Spinal cord (tissue), 10 donors: ENCODE data around the gene UNC13D. TPM values are rescaled to one million over a fixed set of nuclear protein-coding genes. Genes with fewer than 3 reads are reported as not detected.

ENCODE experiments used
- DNase-seq, 6 donors: peaks; one replicate each; pipeline versions ENCODE4 v3.0.0 to v3.0.0-alpha.2; 2013 to 2015; ENCODE audit warnings: low spot score in 6 of 6, low read depth in 4 of 6
- H3K27ac ChIP-seq: one replicate; pipeline ENCODE4 v1.5.1; 2013; ENCODE audit warnings: low read depth, low read length, control low read depth
- H3K27me3 ChIP-seq: one replicate; pipeline ENCODE4 v1.6.1; 2013; ENCODE audit warnings: low read length; ENCODE audit not compliant: control insufficient read depth, insufficient read depth
- H3K36me3 ChIP-seq: one replicate; pipeline ENCODE4 v1.6.1; 2013; ENCODE audit warnings: low read length; ENCODE audit not compliant: control insufficient read depth, insufficient read depth
- H3K4me1 ChIP-seq: one replicate; pipeline ENCODE4 v1.6.1; 2013; ENCODE audit warnings: low read length; ENCODE audit not compliant: control insufficient read depth, insufficient read depth
- H3K4me3 ChIP-seq: one replicate; pipeline ENCODE4 v1.5.1; 2013; ENCODE audit warnings: low read depth, low read length, control low read depth
- H3K9me3 ChIP-seq: one replicate; pipeline ENCODE4 v1.6.1; 2013; ENCODE audit warnings: low read length; ENCODE audit not compliant: control insufficient read depth, insufficient read depth
- WGBS: methylation state at CpG from one replicate; pipeline ENCODE4 v1.1.5; 2013; ENCODE audit warnings: missing lambda C conversion rate; ENCODE audit not compliant: insufficient coverage; 5-methylcytosine and 5-hydroxymethylcytosine counted together
- polyA plus RNA-seq, 2 donors: library from polyadenylated mRNA; unstranded; fragments of 120-200 nt; gene quantifications; one replicate each; pipeline ENCODE4 v1.2.1, GENCODE V29; 2013; ENCODE audit not compliant: insufficient read length in 2 of 2
- total RNA-seq, 2 donors: library from RNA; depleted of rRNA in 1 of 2; stranded (reverse); fragments of 120-200 nt in 1 of 2; fragments of >200 nt in 1 of 2; gene quantifications; one replicate each; pipeline versions ENCODE4 v1.2.3 to v1.2.4, GENCODE V29; 2013 to 2014
- donor health status: healthy.

The UNC13D gene
- total and polyA plus RNA-seq, 4 donors = 3.1 to 6.1 (median 4.6) TPM

- DNase-seq = no peak
- Histone ChIP-seq H3K9me3 (no peaks in the 10 kb centered on the region), H3K36me3 (peaks cover 79% of the 10 kb centered on the region), H3K4me3 (no peak overlapping the region), H3K27ac (no peak overlapping the region), H3K27me3 (no peaks in the 10 kb centered on the region), H3K4me1 (peaks cover 69% of the 10 kb centered on the region)
- 87% methylated on average over 13 of the region's 22 CpGs for WGBS
Measured at GRCh38 chr17:75845933-75846691, 1.9 kb upstream of the UNC13D start.

GRCh38 chr17:75845058-75845711 lies 981 bp upstream of the UNC13D start:
- Histone ChIP-seq H3K27me3 (no peaks in the 10 kb centered on the region), H3K27ac (peak overlapping the region; percentile 8), H3K36me3 (peaks cover 75% of the 10 kb centered on the region), H3K4me3 (no peak overlapping the region), H3K4me1 (peaks cover 59% of the 10 kb centered on the region), H3K9me3 (no peaks in the 10 kb centered on the region)
- peak in 2 of 6 donors; percentile 40 to 74 for DNase-seq
- WGBS = 40% methylated on average over 17 of the region's 21 CpGs

- H3K36me3 ChIP-seq = peaks cover 75% of the 10 kb centered on the region
- H3K4me3 ChIP-seq = no peak overlapping the region
- no peaks in the 10 kb centered on the region for H3K27me3 ChIP-seq
- 60% methylated on average over 14 of the region's 14 CpGs for WGBS
- DNase-seq = no peak
- H3K4me1 ChIP-seq = peaks cover 54% of the 10 kb centered on the region
- peak overlapping the region; percentile 8 for H3K27ac ChIP-seq
- H3K9me3 ChIP-seq = no peaks in the 10 kb centered on the region
Measured at GRCh38 chr17:75844530-75845057, 390 bp upstream of the UNC13D start.

GRCh38 chr17:75842963-75843576 lies 1.1 kb downstream of the UNC13D start:
- 82% methylated on average over 14 of the region's 22 CpGs for WGBS
- no peak overlapping the region for H3K4me3 ChIP-seq
- peaks cover 61% of the 10 kb centered on the region for H3K36me3 ChIP-seq
- no peaks in the 10 kb centered on the region for H3K27me3 ChIP-seq
- DNase-seq = no peak
- H3K4me1 ChIP-seq = peaks cover 41% of the 10 kb centered on the region
- no peak overlapping the region for H3K27ac ChIP-seq
- no peaks in the 10 kb centered on the region for H3K9me3 ChIP-seq

GRCh38 chr17:75842411-75842810 lies 1.8 kb downstream of the UNC13D start:
- Histone ChIP-seq H3K27ac (no peak overlapping the region), H3K27me3 (no peaks in the 10 kb centered on the region), H3K9me3 (no peaks in the 10 kb centered on the region), H3K4me3 (no peak overlapping the region), H3K4me1 (peaks cover 40% of the 10 kb centered on the region), H3K36me3 (peaks cover 54% of the 10 kb centered on the region)
- 94% methylated on average over 10 of the region's 18 CpGs for WGBS
- no peak for DNase-seq

- 100% methylated on average over 1 of the region's 7 CpGs for WGBS
- H3K4me1 ChIP-seq = peaks cover 25% of the 10 kb centered on the region
- no peaks in the 10 kb centered on the region for H3K27me3 ChIP-seq
- peaks cover 46% of the 10 kb centered on the region for H3K36me3 ChIP-seq
- no peaks in the 10 kb centered on the region for H3K9me3 ChIP-seq
- no peak for DNase-seq
- H3K4me3 ChIP-seq = no peak overlapping the region
- no peak overlapping the region for H3K27ac ChIP-seq
Measured at GRCh38 chr17:75840799-75841164, 3.4 kb downstream of the UNC13D start.

- H3K9me3 ChIP-seq = no peaks in the 10 kb centered on the region
- peaks cover 44% of the 10 kb centered on the region for H3K36me3 ChIP-seq
- H3K27ac ChIP-seq = no peak overlapping the region
- 89% methylated on average over 36 of the region's 36 CpGs for WGBS
- H3K27me3 ChIP-seq = no peaks in the 10 kb centered on the region
- no peak for DNase-seq
- H3K4me3 ChIP-seq = no peak overlapping the region
- peaks cover 25% of the 10 kb centered on the region for H3K4me1 ChIP-seq
Measured at GRCh38 chr17:75839942-75840798, 4.0 kb downstream of the UNC13D start.

GRCh38 chr17:75838410-75838809 lies 5.8 kb downstream of the UNC13D start:
- Histone ChIP-seq H3K4me1 (peaks cover 32% of the 10 kb centered on the region), H3K4me3 (no peak overlapping the region), H3K27me3 (no peaks in the 10 kb centered on the region), H3K9me3 (no peaks in the 10 kb centered on the region), H3K36me3 (peaks cover 38% of the 10 kb centered on the region), H3K27ac (no peak overlapping the region)
- no peak for DNase-seq
- WGBS = 95% methylated on average over 10 of the region's 15 CpGs

GRCh38 chr17:75837899-75838298 lies 6.3 kb downstream of the UNC13D start:
- no peak overlapping the region for H3K27ac ChIP-seq
- DNase-seq = no peak
- H3K36me3 ChIP-seq = peaks cover 37% of the 10 kb centered on the region
- no peak overlapping the region for H3K4me3 ChIP-seq
- 83% methylated on average over 6 of the region's 7 CpGs for WGBS
- H3K27me3 ChIP-seq = no peaks in the 10 kb centered on the region
- no peaks in the 10 kb centered on the region for H3K9me3 ChIP-seq
- H3K4me1 ChIP-seq = peaks cover 32% of the 10 kb centered on the region
